Colon (tissue), 2 donors: ENCODE data around the gene SH3PXD2A.
"Not testable (repeated sequence)": the region's sequence is repeated elsewhere in the genome, so short reads cannot be mapped to it uniquely, and the experiment has no call there.

Source experiments
- FAIRE-seq: peaks from 2 replicates; lab custom pipeline; 2012; peaks lifted over from hg19 to GRCh38; lab: Jason Lieb, UNC
- donor health status: control.
- donor health status: control.

SH3PXD2A gene

GRCh38 chr10:103643381-103643780 is 212.0 kb downstream of the SH3PXD2A start:
- no peak for FAIRE-seq

DNA sequence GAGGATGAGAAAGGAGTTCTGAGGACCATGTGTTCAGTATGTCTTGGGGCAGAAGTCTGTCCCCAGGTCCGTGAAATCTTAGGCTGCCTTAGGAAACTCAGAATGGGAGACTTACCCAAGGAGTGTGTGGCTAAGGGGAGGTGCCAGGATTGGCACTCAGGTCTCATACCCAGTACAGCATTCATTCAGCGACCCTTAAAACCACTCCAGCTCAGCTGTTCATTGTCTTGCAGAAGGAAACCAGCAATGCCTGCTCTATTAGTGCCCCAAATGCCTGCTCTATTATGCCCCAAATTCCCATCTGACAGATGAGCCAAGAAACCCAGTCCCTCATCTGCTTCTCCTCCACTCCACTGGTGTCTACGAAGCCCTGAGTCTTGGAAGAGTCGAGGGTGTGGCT is 214.1 kb downstream of the SH3PXD2A start:
- FAIRE-seq = no peak

DNA sequence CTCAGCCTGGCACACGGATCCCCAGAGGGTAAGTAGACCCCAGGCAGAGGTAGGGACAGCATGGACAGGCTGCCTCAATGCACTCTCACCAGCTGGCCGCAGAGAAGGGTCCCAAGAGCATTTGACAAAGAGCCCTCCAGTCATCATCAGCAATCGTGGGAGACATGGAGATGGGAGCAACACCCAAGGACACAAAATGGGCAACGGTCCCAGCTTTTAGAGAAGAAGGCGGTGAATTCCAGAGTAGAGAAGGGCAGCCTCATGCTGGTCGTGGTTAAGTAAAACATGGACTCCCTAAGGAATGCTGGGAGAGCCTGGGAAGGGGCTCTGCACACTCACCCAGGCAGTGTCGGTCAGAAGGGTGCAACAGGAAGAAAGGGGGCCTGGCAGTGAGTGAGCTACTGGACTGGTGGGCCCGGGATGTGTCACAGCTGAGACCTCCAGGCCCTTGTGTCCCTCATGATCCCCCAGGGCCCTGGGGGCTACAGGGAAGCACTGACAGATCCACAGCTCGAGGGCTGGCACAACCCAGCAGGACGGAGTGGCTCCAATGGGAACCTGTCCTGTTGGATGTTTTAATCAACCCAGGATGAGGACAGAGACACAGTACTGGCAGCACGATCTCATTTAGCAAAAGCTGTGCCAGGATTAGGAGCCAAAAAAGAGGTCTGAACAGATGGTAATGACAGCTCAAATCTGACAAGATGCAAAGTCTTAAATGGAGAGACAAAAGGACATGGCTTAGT is 214.8 kb downstream of the SH3PXD2A start:
- no peak for FAIRE-seq

DNA sequence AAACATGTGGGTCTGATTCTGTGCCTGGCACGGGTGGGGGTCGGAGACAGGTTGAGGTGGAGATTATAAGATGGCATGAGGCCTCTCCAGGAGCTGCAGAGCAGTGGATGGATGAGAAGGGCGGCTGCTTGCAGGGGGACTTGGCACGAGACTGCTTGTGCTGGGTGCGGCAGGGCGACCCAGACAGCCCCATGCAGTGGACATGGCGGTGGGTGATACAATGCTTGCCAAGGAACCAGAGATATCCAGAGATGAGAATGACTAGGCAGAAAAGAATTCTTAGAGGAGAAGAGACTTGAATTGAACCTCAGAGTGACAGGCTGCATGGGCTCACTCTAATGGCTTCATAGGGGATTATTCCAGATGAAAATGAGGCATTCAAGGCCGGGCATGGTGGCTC is 216.4 kb downstream of the SH3PXD2A start:
- FAIRE-seq = no peak

GRCh38 chr10:103637927-103638557 is 217.3 kb downstream of the SH3PXD2A start:
- FAIRE-seq = no peak

- no peak for FAIRE-seq
These were observed 218.4 kb downstream of the SH3PXD2A start for GRCh38 chr10:103637011-103637410.

GRCh38 chr10:103636492-103636891 is 218.9 kb downstream of the SH3PXD2A start:
- FAIRE-seq = no peak

DNA sequence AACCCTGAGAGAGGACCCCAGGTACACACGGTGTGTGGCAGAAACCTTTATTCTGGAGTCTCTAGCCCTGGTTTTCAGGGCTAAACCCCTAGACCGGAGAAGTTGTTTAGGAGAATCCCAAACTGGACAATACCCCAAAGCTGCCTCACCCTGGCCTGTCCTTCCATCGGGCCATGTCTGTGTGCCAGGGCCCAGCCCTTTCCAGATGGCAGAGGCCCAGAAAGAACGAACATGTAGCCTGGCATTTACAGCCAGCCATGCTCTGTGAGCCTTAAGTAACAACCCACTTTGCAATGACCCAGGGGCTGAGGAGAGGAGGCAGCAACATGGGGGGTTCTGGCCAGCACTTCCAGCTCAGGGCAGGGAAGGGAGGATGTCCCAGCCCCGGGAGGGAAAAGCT is 219.8 kb downstream of the SH3PXD2A start:
- no peak for FAIRE-seq

DNA sequence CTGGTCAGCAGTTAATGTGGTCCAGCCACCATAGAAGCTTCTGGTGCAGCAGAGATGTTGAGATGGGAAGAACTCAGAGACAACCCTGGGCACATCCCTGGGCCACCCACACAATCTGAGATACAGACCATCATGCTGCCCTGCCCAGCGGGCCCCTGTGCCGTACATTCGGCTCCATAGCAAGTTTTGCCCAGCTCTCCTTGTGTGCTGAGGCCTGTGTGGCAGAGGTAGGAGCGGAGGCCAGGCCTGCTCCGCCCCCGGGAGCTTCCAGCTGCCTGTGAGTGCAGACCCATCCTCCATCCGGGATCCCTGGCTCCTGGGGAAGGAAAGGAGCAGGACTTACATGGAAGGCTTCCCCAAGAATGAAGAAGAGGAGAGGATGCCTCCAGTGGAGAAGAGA is 221.5 kb downstream of the SH3PXD2A start:
- FAIRE-seq = no peak

GRCh38 chr10:103632871-103633270 is 222.5 kb downstream of the SH3PXD2A start:
- FAIRE-seq = not testable (repeated sequence)

DNA sequence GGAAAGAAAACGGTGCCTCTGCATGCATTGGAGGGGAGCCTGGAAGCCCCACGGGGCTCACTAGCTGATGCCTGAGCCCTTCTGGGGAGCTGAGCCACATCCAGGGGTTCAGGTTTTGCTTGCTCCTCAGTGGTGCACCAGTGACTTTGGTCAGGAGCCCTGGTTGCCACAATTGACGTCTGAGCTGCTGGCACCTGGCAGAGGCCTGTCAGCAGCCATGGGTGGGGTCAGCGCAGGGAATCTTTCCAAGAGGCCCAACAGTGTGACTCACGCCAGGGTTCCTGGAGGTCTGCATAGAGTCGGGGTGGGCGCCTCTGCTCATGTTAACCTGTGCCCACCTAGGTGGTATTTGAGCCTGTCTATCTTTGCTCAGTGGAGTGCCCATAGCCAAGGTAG is 223.1 kb downstream of the SH3PXD2A start:
- FAIRE-seq = no peak

- FAIRE-seq = no peak
These were observed 225.2 kb downstream of the SH3PXD2A start for GRCh38 chr10:103630156-103630555.

- no peak for FAIRE-seq
These were observed 225.8 kb downstream of the SH3PXD2A start for GRCh38 chr10:103629581-103629980.

GRCh38 chr10:103627893-103628292 is 227.5 kb downstream of the SH3PXD2A start:
- no peak for FAIRE-seq

DNA sequence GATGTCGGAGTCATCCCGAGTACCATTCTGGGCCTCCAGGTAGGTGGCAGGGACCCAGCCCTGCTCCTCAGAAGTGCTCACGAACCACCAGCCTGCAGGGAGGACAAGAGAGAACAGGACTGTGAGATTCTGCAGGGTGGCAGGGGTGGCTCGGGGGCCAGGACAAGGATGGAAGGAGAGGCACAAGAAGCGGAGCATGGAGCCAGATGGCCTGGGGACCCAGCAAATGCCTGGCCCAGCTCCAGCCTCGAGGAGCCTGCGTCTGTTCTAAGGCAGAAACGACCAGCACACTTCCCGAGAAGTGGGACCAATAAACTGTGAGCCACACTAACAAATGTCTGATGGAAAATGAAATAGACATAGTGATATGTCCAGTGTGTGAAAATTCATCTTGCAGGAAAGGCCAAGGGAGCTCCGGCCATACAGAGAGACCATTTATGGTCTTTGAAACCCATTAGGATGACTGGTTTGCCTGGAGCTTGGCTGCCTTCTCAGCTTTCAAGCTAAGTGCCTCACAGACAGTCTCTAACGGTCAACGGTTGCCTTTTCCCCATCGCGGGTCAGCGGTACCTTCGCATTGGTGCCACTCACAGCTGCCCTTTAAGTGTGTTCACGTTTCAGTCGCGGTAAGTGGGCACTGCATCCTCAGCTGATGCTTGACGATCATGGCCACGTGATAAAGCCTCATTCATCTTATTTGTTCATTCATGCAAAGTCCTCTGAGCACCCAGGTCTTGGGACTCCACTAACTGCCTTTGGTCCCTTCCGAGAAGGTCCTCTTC is 228.1 kb downstream of the SH3PXD2A start:
- FAIRE-seq = no peak

DNA sequence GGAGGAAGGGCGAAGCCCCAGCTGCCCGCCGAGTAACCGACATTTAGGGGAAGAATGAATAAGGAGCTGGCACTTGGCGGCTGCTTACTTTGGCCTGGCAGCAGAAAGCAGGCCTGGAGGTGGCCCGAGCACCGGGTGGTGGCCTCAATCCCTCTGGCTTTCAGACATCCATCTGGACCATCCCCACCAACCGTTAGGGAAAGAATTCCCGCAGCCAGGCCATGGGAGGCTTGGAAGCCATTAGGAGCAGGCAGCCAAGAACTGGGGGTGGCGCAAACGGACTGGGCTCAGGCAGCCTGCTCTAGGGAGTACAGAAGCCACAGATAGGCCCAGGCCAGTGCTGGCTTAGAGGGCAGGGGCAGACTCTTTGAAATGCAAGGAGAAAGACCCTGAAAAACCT is 229.2 kb downstream of the SH3PXD2A start:
- FAIRE-seq = no peak

GRCh38 chr10:103622935-103623574 is 232.3 kb downstream of the SH3PXD2A start:
- no peak for FAIRE-seq

DNA sequence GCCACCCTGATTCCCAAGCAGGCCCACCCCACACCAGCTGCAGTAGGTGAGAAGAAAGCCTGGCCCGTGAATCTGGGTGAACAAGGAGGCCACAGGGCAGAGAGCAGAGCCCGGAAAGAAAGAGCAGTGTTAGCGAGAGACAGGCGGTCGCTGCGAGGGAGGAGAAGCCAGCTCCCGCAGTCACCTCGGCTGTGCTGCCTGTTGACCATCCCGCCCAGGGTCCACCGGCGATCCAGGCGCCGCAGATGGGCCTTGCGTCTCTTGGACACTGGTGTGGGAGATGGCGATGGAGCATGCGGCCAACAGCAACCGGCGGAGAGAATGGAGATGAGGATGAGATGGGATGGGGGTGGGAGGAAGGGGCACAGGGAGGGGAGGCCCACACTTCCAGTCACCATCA is 233.1 kb downstream of the SH3PXD2A start:
- no peak for FAIRE-seq

DNA sequence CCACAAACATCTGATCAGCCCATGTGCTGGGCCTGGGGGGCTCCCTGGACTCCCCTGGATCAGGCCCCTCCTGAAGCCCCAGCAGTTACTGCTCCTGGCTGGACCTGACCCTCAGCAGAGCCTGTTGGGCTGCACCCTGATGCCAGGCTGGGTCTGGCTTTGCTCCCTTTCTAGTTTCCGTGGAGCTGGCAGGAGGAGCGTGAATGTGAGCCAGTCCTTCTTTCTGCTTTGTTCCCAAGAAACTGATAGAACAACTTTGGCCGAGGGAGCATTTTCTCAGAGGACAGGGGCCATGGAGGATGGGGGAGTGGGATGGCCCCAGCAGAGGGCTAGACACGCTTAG is 233.6 kb downstream of the SH3PXD2A start:
- no peak for FAIRE-seq

- FAIRE-seq = no peak
These were observed 234.2 kb downstream of the SH3PXD2A start for GRCh38 chr10:103620891-103621782.

DNA sequence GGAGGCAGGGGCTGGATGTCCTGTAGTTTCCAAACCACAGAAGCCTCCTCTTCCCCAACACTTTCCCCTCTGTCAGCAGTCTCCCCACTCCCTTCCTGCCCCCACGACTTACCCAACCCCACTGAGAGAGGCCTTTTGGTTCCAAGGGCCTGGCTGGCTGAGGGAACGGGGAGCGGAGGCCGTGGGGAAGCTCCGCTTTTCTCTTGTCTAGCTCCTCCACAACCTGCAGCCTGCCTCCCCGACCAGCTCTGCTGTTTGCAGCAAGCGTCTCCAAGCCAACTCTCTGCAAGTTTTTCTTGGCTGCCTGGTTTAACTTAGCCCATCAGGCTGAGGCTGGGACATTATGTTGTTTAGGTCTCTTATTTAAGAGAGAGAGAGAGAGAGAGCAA is 235.0 kb downstream of the SH3PXD2A start:
- FAIRE-seq = no peak
